A673 (cell line): Measurements from ENCODE around the gene ZBTB24. TPM values are rescaled to one million over a fixed set of nuclear protein-coding genes. Genes with fewer than 3 reads are reported as not detected.

ENCODE experiments used
- BruUV-seq: library from RNA; stranded (reverse); fragments of 400-500 nt; replicated peaks from 2 replicates; lab custom pipeline; 2021; lab: Mats Ljungman, UMichigan
- CTCF ChIA-PET: fragments of 300-600 bp; sonication (Branson Sonifier 250); formaldehyde crosslinking; loops from one replicate; lab custom pipeline; 2022; ENCODE audit warnings: antibody characterized with exemption; lab: Charles Lee
- POLR2A ChIA-PET: fragments of 300-600 bp; sonication (Branson Sonifier 250); formaldehyde crosslinking; loops from one replicate; lab custom pipeline; 2022; ENCODE audit warnings: antibody characterized with exemption; ENCODE audit not compliant: low non-redundant PET; lab: Charles Lee
- DNase-seq: peaks from one replicate; pipeline ENCODE4 v3.0.0-alpha.2; 2015; ENCODE audit warnings: low spot score
- H3K27ac ChIP-seq: fragments of 200-600 bp; sonication (generic); 2 replicates; pipeline ENCODE4 v1.5.1; 2016; ENCODE audit warnings: mixed run types, low read depth, mild to moderate bottlenecking, mixed read lengths, antibody characterized with exemption, low read length; ENCODE audit not compliant: poor library complexity, severe bottlenecking
- H3K27me3 ChIP-seq: fragments of 200-600 bp; sonication (generic); replicated peaks from 2 replicates; pipeline ENCODE4 v1.6.1; 2017; ENCODE audit warnings: mixed run types, low read depth, mild to moderate bottlenecking, mixed read lengths, antibody characterized with exemption, low read length; ENCODE audit not compliant: insufficient read depth, poor library complexity
- H3K36me3 ChIP-seq: fragments of 200-600 bp; sonication (generic); 2 replicates; pipeline ENCODE4 v1.6.1; 2016; ENCODE audit warnings: mixed run types, mild to moderate bottlenecking, mixed read lengths, antibody characterized with exemption, low read length; ENCODE audit not compliant: insufficient read depth, poor library complexity, severe bottlenecking
- H3K4me1 ChIP-seq: fragments of 200-600 bp; sonication (generic); 2 replicates; pipeline ENCODE4 v1.6.1; 2017; ENCODE audit warnings: mixed run types, mild to moderate bottlenecking, mixed read lengths, antibody characterized with exemption, low read length; ENCODE audit not compliant: insufficient read depth, poor library complexity, severe bottlenecking
- H3K4me3 ChIP-seq: fragments of 200-600 bp; sonication (generic); 2 replicates; pipeline ENCODE4 v1.5.1; 2016; ENCODE audit warnings: low read depth, mixed run types, mild to moderate bottlenecking, mixed read lengths, low read length; ENCODE audit not compliant: poor library complexity, severe bottlenecking
- H3K9me3 ChIP-seq: fragments of 200-600 bp; sonication (generic); 2 replicates; pipeline ENCODE4 v1.6.1; 2016; ENCODE audit warnings: mixed run types, low read depth, mild to moderate bottlenecking, mixed read lengths, antibody characterized with exemption, low read length; ENCODE audit not compliant: poor library complexity, severe bottlenecking
- EZH2 ChIP-seq: fragments of 200-600 bp; sonication (generic); IDR thresholded peaks from 2 replicates; pipeline ENCODE4 v1.6.1; 2017; ENCODE audit warnings: borderline replicate concordance, low read depth, mild to moderate bottlenecking, mixed read lengths, antibody characterized with exemption, low read length; ENCODE audit not compliant: poor library complexity, severe bottlenecking
- intact Hi-C: fragments of 100-400 bp; cut with micrococcal nuclease; formaldehyde crosslinking; loops from one replicate; pipeline ENCODE4 v1.10.0; 2022; ENCODE audit not compliant: unreplicated experiment
- total RNA-seq: library from RNA; stranded (reverse); gene quantifications from 2 replicates; pipeline ENCODE4 v1.2.3, GENCODE V29; 2021
- TF ChIP-seq, protein P1 (sequence below): fragments of 300-800, 200-600 bp; sonication (generic); conservative IDR thresholded peaks from 2 replicates; pipeline ENCODE4 v1.5.1; 2017; ENCODE audit warnings: low read depth, mild to moderate bottlenecking, antibody characterized with exemption, low read length, moderate library complexity, mixed read lengths

The ZBTB24 gene
- total RNA-seq, 1 experiment from 2014 or later, result 15.5 TPM

DNA sequence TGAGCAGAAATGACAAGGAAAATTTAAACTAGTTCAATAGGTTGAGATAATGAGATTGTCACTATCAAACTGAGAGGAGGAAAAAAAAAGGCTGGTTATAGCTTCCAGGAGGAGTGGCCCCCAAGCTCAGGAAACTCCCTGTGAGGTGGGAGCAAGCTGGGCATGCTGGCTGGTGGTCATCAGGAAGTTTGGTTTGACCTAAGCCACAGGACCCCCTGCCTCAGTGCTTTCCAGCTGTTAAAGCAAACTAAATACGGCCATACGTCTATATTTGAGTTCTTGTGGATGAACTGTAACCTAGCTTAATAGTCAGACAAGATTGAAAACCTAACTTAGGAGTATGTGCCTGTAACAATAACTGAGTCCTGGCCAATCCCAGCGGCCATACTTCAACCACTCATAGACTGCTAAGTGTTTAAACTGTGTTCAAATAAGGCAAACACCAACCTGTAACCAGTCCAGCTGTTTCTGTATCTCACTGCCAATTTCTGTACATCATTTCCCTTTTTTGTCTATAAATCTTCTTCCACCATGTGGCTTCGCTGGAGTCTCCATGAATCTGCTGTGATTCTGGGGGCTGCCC lies 24.6 kb upstream of the ZBTB24 start:
- POLR2A ChIA-PET, result no interaction called here
- H3K27me3 ChIP-seq, result no peaks in the 10 kb centered on the region
- no peaks in the 10 kb centered on the region for H3K36me3 ChIP-seq
- BruUV-seq, result no TSS peak
- H3K4me3 ChIP-seq, result no peak overlapping the region
- CTCF ChIA-PET, result no interaction called here
- no peak overlapping the region for H3K27ac ChIP-seq
- peaks cover 4% of the 10 kb centered on the region for H3K9me3 ChIP-seq
- H3K4me1 ChIP-seq, result no peaks in the 10 kb centered on the region
- no peak for DNase-seq
- intact Hi-C loops, result no loop called here
- TF ChIP-seq, protein P1, sequence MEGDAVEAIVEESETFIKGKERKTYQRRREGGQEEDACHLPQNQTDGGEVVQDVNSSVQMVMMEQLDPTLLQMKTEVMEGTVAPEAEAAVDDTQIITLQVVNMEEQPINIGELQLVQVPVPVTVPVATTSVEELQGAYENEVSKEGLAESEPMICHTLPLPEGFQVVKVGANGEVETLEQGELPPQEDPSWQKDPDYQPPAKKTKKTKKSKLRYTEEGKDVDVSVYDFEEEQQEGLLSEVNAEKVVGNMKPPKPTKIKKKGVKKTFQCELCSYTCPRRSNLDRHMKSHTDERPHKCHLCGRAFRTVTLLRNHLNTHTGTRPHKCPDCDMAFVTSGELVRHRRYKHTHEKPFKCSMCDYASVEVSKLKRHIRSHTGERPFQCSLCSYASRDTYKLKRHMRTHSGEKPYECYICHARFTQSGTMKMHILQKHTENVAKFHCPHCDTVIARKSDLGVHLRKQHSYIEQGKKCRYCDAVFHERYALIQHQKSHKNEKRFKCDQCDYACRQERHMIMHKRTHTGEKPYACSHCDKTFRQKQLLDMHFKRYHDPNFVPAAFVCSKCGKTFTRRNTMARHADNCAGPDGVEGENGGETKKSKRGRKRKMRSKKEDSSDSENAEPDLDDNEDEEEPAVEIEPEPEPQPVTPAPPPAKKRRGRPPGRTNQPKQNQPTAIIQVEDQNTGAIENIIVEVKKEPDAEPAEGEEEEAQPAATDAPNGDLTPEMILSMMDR, result no peak
- TF ChIP-seq EZH2, result no peak

DNA sequence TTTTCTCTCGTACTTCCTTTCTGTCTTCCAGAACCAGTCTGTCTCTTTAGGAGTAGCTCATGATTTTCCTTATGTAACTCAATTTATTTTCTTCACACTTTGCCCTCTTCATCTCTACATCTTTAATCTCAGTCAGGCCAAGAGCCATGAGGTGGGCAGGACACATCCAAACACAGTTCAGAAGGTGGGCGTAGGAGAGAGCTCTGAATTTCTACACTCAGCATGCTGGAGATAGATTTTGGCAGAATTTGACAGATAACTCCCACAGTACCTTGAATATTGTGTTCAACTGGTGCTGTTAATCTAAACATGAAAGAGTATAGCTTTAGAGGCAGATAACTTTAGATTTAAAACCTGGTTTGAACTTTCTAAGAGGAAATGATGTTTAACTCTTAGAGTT lies 23.8 kb upstream of the ZBTB24 start:
- intact Hi-C loops, result no loop called here

DNA sequence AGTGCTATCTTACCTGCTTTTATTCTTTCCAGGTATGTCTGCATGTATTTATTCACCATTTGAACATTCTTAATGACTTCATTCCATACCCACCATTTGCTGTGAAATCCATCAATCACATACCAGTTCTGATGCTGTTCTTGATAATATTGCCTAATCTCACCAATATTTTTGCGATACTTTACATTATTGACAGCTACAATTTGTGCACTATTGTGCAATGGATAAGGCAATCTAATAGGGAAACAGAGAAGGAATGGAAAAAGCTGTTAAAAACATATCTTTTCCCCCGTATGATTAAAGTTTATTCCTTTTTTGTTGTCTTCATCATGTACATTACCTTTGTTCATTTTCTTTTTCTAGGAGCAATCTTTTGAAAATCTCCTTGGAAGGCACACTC lies 23.3 kb upstream of the ZBTB24 start:
- no peak for TF ChIP-seq EZH2
- TF ChIP-seq, protein P1, result no peak
- no peaks in the 10 kb centered on the region for H3K36me3 ChIP-seq
- ChIA-PET POLR2A (no interaction called here), CTCF (no interaction called here)
- H3K9me3 ChIP-seq, result peaks cover 4% of the 10 kb centered on the region
- no peaks in the 10 kb centered on the region for H3K27me3 ChIP-seq
- intact Hi-C loops, result no loop called here
- no peaks in the 10 kb centered on the region for H3K4me1 ChIP-seq
- no peak overlapping the region for H3K4me3 ChIP-seq
- no TSS peak for BruUV-seq
- H3K27ac ChIP-seq, result no peak overlapping the region
- no peak for DNase-seq

More for the DNA sequence above, 23.8 kb upstream of the ZBTB24 start:
- no peaks in the 10 kb centered on the region for H3K36me3 ChIP-seq
- H3K27me3 ChIP-seq, result no peaks in the 10 kb centered on the region
- ChIA-PET POLR2A (no interaction called here), CTCF (no interaction called here)
- H3K4me1 ChIP-seq, result no peaks in the 10 kb centered on the region
- DNase-seq, result no peak
- BruUV-seq, result no TSS peak
- peaks cover 4% of the 10 kb centered on the region for H3K9me3 ChIP-seq
- TF ChIP-seq EZH2, result no peak
- TF ChIP-seq, protein P1, result no peak
- no peak overlapping the region for H3K4me3 ChIP-seq
- no peak overlapping the region for H3K27ac ChIP-seq
